D721Med (cell line): ENCODE measurements around the gene PML.

Source experiments
- DNase-seq: peaks from one replicate; pipeline ENCODE4 v3.0.0; 2011; ENCODE audit warnings: low spot score; ENCODE audit not compliant: insufficient read length
- FAIRE-seq: peaks from 2 replicates; lab custom pipeline; 2011; peaks lifted over from hg19 to GRCh38; lab: Jason Lieb, UNC
- TF ChIP-seq, protein P1 (sequence below): IDR thresholded peaks from 2 replicates; pipeline ENCODE4 v1.5.1; 2012; ENCODE audit warnings: mild to moderate bottlenecking, control low read depth; ENCODE audit not compliant: insufficient read depth; ENCODE audit errors: missing control alignments

The PML gene

DNA sequence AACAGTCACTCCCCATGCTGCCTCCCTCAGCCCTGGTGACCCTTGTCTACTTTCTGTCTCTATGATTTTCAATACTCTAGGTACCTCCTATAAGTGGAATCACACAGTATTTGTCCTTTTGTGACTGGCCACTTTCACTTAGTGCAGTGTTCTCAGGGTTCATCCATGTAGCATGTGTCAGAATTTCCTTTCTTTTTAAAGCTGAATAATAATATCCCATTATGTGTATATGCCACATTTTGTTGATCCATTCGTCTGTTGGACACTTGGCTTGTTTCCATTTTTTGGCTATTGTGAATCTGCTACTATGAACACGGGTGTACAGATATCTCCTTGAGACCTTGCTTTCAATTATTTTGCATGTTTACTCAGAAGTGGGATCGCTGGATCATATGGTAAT is 34.1 kb downstream of the PML start:
- no peak for DNase-seq
- FAIRE-seq = no peak
- TF ChIP-seq, protein P1, sequence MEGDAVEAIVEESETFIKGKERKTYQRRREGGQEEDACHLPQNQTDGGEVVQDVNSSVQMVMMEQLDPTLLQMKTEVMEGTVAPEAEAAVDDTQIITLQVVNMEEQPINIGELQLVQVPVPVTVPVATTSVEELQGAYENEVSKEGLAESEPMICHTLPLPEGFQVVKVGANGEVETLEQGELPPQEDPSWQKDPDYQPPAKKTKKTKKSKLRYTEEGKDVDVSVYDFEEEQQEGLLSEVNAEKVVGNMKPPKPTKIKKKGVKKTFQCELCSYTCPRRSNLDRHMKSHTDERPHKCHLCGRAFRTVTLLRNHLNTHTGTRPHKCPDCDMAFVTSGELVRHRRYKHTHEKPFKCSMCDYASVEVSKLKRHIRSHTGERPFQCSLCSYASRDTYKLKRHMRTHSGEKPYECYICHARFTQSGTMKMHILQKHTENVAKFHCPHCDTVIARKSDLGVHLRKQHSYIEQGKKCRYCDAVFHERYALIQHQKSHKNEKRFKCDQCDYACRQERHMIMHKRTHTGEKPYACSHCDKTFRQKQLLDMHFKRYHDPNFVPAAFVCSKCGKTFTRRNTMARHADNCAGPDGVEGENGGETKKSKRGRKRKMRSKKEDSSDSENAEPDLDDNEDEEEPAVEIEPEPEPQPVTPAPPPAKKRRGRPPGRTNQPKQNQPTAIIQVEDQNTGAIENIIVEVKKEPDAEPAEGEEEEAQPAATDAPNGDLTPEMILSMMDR = no peak

DNA sequence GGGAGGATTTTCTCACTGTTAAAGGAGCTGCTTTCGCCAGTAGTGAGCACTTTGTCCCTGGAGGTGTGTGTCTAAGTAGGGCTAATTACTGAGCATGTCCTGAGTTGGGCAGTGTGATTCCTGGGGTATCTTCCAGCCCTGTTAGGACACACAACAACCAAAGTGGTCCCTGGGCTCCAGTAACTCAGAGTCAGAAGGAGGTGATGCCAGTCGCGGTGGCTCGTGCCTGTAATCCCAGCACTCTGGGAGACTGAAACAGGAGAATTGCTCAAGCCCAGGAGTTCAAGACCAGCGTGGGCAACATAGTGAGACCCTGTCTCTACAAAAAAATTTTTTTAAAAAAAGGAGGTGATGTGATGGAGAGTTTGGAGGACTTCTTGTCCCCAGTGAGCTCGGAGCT is 37.5 kb downstream of the PML start:
- TF ChIP-seq, protein P1 = no peak
- DNase-seq (peak; percentile 6), FAIRE-seq (no peak)

DNA sequence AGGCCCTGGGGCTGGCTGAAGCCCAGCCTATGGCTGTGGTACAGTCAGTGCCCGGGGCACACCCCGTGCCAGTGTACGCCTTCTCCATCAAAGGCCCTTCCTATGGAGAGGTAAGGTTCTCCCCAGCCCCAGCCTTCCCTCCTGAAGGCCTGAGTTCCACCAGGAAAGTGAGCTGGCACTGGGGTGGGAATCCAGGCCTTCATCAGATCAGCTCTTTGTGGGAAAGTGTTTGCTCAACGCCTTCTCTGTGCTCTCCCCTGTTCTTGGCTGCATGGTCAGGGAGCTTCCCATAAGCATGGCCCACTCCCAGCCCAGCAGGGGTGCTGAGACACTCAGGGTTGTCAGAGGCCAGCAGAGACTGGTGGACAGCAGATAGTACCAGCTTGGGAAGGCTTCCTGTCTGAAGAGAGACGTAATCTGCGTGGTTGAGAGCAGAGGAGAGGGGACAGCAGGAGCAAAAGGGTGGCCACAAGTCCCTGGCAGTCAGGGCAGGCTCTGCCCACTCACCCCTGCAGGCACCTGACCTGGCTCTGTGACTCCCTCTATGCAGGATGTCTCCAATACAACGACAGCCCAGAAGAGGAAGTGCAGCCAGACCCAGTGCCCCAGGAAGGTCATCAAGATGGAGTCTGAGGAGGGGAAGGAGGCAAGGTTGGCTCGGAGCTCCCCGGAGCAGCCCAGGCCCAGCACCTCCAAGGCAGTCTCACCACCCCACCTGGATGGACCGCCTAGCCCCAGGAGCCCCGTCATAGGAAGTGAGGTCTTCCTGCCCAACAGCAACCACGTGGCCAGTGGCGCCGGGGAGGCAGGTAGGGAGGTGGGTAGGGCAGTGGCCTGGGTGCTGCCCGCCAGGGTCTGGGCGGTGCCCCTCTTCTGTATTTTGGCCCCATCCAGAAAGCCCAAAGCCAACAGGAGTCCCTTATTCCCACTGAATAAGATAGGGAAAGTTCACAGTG is 38.4 kb downstream of the PML start:
- no peak for FAIRE-seq
- no peak for DNase-seq
- TF ChIP-seq, protein P1 = no peak

DNA sequence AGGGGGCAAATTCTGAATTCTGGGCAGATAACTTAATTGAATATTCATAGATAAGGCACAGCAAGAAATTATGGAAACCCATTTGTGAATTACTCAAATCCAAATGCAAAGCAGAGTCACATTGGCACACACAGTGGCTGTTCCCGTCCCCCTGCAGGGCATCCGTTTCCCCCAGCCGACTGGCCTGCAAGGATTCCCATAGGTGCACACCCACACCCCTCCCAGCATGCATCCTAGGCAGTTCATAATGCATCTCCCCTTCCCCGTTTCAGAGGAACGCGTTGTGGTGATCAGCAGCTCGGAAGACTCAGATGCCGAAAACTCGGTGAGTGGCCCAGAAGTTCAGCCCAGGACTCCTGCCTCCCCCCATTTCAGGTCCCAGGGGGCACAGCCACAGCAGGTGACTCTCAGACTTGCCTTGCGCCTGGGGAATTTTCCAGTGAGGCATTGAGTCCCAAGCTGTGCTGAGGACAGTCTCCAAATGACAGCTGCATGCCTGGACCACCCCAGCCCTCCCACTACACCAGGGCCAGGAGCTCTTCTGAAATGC is 39.8 kb downstream of the PML start:
- FAIRE-seq = no peak
- TF ChIP-seq, protein P1 = no peak
- DNase-seq = no peak

DNA sequence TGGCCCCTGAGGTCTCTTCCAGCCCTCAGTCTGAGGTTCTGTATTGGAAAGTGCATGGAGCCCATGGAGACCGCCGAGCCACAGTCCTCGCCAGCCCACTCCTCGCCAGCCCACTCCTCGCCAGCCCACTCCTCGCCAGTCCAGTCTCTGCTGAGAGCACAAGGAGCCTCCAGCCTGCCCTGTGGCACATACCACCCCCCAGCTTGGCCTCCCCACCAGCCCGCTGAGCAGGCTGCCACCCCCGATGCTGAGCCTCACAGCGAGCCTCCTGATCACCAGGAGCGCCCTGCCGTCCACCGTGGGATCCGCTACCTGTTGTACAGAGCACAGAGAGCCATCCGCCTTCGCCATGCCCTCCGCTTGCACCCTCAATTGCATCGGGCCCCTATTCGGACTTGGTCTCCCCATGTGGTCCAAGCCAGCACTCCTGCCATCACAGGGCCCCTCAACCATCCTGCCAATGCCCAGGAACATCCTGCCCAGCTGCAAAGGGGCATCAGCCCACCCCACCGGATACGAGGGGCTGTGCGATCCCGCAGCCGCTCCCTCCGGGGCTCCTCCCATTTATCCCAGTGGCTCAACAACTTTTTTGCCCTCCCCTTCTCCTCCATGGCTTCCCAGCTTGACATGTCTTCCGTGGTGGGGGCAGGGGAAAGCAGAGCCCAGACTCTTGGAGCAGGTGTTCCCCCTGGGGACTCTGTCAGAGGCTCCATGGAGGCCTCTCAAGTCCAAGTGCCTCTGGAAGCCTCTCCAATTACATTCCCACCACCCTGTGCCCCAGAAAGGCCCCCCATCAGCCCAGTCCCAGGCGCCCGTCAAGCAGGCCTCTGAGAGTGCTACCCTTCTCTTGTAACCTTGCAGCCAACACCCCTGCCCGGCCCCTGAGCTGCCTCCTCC is 40.9 kb downstream of the PML start:
- DNase-seq (no peak), FAIRE-seq (no peak)
- TF ChIP-seq, protein P1 = no peak

DNA sequence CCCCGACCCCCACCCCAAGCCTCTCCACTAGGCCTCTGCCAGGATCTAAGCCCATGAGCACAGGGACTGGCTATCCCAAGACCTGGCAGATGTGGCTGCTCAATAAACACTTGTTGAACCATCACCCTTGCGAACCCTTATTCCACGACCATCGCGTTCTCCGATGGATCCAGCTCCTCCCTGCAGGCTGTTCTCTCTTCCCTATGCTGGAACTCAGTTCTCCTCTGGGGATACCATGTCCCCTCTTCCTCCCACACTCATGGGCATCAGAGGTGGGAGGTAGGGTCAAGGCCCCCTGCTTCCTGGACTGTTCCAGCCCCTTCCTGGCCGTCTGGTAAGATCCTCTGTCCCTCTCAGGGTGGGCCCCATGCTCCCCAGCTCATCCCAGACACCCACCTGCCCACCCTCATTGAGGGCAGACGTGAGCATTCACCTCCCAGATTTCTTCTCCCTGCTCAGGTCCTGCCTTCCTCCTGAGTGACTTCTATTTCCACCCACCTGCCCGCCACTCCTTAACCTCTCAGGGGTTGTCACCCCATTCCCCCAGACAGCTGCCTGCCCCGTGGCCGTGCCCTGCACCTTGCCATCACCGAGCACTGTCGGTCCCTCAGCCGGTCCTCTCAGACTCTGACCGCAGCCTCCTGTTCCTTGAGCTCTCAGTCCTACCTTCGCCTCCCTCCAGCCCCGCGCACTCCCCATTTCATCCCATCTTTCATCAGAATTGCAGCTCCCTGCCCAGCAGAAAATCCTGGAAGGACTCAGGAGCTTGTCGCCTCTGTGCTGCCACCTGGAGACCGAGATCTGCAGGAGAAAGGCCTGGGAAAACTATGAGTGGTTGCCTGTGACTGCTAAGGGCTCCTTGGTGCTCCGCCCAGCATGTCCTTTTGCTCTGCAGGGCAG is 42.0 kb downstream of the PML start:
- FAIRE-seq = no peak
- peak; percentile 84 for DNase-seq

More for the DNA sequence above, 42.0 kb downstream of the PML start:
- TF ChIP-seq, protein P1 = peak; percentile 47
